Parathyroid adenoma (tissue), 2 donors: Measurements from ENCODE around the gene UNC119.
"Not testable (repeated sequence)": the region's sequence is repeated elsewhere in the genome, so short reads cannot be mapped to it uniquely, and the experiment has no call there.

ENCODE experiments used
- H2AFZ ChIP-seq: fragments of 300-600 bp; sonication (generic); one replicate; pipeline ENCODE4 v1.7.0; 2017; ENCODE audit warnings: antibody characterized with exemption, mild to moderate bottlenecking
- H3K27ac ChIP-seq: fragments of 300-600 bp; sonication (generic); one replicate; pipeline ENCODE4 v1.7.0; 2017
- H3K27me3 ChIP-seq: fragments of 300-600 bp; sonication (generic); one replicate; pipeline ENCODE4 v1.7.0; 2017; ENCODE audit warnings: low read length; ENCODE audit not compliant: control insufficient read depth, insufficient read depth
- H3K36me3 ChIP-seq: fragments of 300-600 bp; sonication (generic); one replicate; pipeline ENCODE4 v1.7.0; 2017; ENCODE audit warnings: low read length; ENCODE audit not compliant: control insufficient read depth, insufficient read depth
- H3K4me1 ChIP-seq: fragments of 300-600 bp; sonication (generic); one replicate; pipeline ENCODE4 v1.7.0; 2017; ENCODE audit warnings: control low read depth
- H3K4me2 ChIP-seq: fragments of 300-600 bp; sonication (generic); one replicate; pipeline ENCODE4 v1.7.0; 2017; ENCODE audit warnings: low read length
- H3K4me3 ChIP-seq: fragments of 300-600 bp; sonication (generic); one replicate; pipeline ENCODE4 v1.7.0; 2017; ENCODE audit warnings: low read depth, low read length
- H3K79me2 ChIP-seq: fragments of 300-600 bp; sonication (generic); one replicate; pipeline ENCODE4 v1.7.0; 2017; ENCODE audit warnings: control low read depth
- H3K9ac ChIP-seq: fragments of 300-600 bp; sonication (generic); one replicate; pipeline ENCODE4 v1.7.0; 2017; ENCODE audit warnings: mild to moderate bottlenecking
- H3K9me3 ChIP-seq: fragments of 300-600 bp; sonication (generic); one replicate; pipeline ENCODE4 v1.7.0; 2017; ENCODE audit warnings: low read length; ENCODE audit not compliant: control insufficient read depth
- CTCF ChIP-seq: fragments of 300-600 bp; sonication (generic); IDR thresholded peaks from one replicate; pipeline ENCODE4 v1.7.0; 2017; ENCODE audit warnings: antibody characterized with exemption, mild to moderate bottlenecking
- donor health status: primary hyperparathyroidism.

The UNC119 gene

GRCh38 chr17:28576758-28577465, 24.5 kb upstream of the UNC119 start, which contains the start of gene ALDOC:
ALDOC (minus strand) TSS chr17:28576895; CDS start chr17:28575532, 1,363 bp downstream.
- no peaks in the 10 kb centered on the region for H3K27me3 ChIP-seq
- H3K9me3 ChIP-seq, result no peaks in the 10 kb centered on the region
- no peak for TF ChIP-seq CTCF
- H3K4me1 ChIP-seq, result no peaks in the 10 kb centered on the region
- no peak within 1 kb of the TSS for H3K9ac ChIP-seq
- peak within 1 kb of the TSS; percentile 45 for H3K4me2 ChIP-seq
- H3K4me3 ChIP-seq, result no peak within 1 kb of the TSS
- H3K36me3 ChIP-seq, result no peaks in the 10 kb centered on the region
- no peak within 1 kb of the TSS for H3K27ac ChIP-seq
- H3K79me2 ChIP-seq, result peaks cover under 1% of the 10 kb centered on the region
- peak within 1 kb of the TSS; percentile 65 for H2AFZ ChIP-seq

- not testable (repeated sequence) for H3K4me3 ChIP-seq
These were observed 23.6 kb upstream of the UNC119 start for GRCh38 chr17:28576016-28576415.

GRCh38 chr17:28575126-28575795, 22.8 kb upstream of the UNC119 start:
- TF ChIP-seq CTCF, result no peak
- no peak overlapping the region for H3K27ac ChIP-seq
- H2AFZ ChIP-seq, result no peak overlapping the region
- H3K36me3 ChIP-seq, result no peaks in the 10 kb centered on the region
- H3K9ac ChIP-seq, result no peak overlapping the region
- peaks cover under 1% of the 10 kb centered on the region for H3K4me1 ChIP-seq
- peaks cover 4% of the 10 kb centered on the region for H3K79me2 ChIP-seq
- no peak overlapping the region for H3K4me2 ChIP-seq
- no peaks in the 10 kb centered on the region for H3K27me3 ChIP-seq
- H3K9me3 ChIP-seq, result no peaks in the 10 kb centered on the region
- H3K4me3 ChIP-seq, result no peak overlapping the region

More at GRCh38 chr17:28576016-28576415, 23.6 kb upstream of the UNC119 start:
- not testable (repeated sequence) for H3K4me2 ChIP-seq, H3K27ac ChIP-seq, H3K79me2 ChIP-seq, H3K36me3 ChIP-seq, H3K27me3 ChIP-seq, H3K9me3 ChIP-seq, H3K9ac ChIP-seq, H3K4me1 ChIP-seq
- peak overlapping the region; percentile 24 for H2AFZ ChIP-seq

- no peak for TF ChIP-seq CTCF
- no peak overlapping the region for H3K4me3 ChIP-seq
- H3K27me3 ChIP-seq, result no peaks in the 10 kb centered on the region
- no peak overlapping the region for H2AFZ ChIP-seq
- H3K4me2 ChIP-seq, result no peak overlapping the region
- peaks cover 5% of the 10 kb centered on the region for H3K4me1 ChIP-seq
- peaks cover 7% of the 10 kb centered on the region for H3K79me2 ChIP-seq
- H3K36me3 ChIP-seq, result no peaks in the 10 kb centered on the region
- no peaks in the 10 kb centered on the region for H3K9me3 ChIP-seq
- H3K9ac ChIP-seq, result no peak overlapping the region
- no peak overlapping the region for H3K27ac ChIP-seq
These were observed 22.1 kb upstream of the UNC119 start for GRCh38 chr17:28574526-28574925.

- Histone ChIP-seq H3K9me3 (no peaks in the 10 kb centered on the region), H3K79me2 (peaks cover 7% of the 10 kb centered on the region), H3K27me3 (no peaks in the 10 kb centered on the region), H3K4me2 (no peak overlapping the region), H3K4me3 (no peak overlapping the region), H3K9ac (no peak overlapping the region), H3K4me1 (peaks cover 5% of the 10 kb centered on the region), H3K36me3 (no peaks in the 10 kb centered on the region), H2AFZ (no peak overlapping the region), H3K27ac (no peak overlapping the region)
- TF ChIP-seq CTCF, result no peak
These were observed 21.6 kb upstream of the UNC119 start for GRCh38 chr17:28573966-28574480.
